Measurements from ENCODE around the gene RTP2.

RTP2 gene, protein sequence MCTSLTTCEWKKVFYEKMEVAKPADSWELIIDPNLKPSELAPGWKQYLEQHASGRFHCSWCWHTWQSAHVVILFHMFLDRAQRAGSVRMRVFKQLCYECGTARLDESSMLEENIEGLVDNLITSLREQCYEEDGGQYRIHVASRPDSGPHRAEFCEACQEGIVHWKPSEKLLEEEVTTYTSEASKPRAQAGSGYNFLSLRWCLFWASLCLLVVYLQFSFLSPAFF

DNA sequence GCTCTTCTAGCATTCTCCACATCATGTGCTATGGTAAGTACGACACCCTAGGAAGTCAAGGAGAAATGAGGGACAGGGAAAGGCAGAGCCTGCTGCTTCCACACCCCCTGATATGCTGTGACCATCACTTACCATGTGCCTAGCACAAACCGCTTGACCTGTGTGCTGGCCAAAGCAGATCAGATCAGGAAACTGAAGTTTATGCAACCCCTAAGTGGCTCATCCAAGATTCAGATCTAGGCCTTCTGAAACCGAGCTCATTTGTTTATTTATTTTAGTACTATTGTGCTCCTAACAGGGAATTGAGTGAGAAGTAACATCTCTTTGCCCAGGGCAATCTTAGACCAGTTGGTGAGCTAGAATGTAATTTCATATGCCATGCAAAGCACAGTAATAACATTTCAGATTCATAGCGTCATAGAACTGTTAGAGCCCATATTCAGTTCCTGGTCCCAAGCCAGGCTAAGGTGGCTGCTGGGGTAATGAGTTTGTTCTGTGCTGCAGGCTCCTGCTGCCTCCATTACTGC is at the start of gene RTP2:
Gene RTP2, minus strand, starts transcription at position 51 of the 527 bp plus-strand sequence. CDS start 429 bp downstream, outside the sequence.
- peak; percentile 89 for DNase-seq (ENCODE audit: low read depth)

DNA sequence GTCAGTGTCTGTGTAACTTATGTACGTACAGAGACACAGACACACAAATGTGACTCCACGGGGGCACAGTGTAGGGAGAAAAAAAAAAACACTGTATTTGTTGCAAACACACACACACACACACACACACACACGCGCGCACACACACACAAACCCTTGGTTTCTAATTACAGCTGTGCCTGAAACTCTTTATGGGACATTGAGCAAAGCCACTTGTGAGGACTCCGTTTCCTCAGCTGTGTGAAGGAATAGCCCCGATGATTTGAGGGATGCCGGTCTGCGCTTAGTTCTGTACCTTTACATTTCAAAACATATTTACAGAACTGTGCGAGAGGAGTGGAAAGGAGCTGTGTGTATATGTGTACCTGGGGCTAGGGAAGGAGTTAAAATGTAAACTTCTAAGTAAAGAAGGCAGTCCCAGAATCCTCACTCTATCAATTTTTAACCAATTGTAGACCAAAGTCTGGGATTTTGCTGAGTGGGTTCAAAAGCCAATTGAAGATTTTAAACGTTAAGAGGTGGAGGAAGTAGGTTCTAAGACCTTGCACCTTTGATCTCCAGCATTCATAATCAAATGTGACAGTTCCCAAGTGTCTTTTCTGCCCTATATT is 48.3 kb upstream of the RTP2 start:
- DNase-seq (ENCODE audit: low read depth) = no peak

DNA sequence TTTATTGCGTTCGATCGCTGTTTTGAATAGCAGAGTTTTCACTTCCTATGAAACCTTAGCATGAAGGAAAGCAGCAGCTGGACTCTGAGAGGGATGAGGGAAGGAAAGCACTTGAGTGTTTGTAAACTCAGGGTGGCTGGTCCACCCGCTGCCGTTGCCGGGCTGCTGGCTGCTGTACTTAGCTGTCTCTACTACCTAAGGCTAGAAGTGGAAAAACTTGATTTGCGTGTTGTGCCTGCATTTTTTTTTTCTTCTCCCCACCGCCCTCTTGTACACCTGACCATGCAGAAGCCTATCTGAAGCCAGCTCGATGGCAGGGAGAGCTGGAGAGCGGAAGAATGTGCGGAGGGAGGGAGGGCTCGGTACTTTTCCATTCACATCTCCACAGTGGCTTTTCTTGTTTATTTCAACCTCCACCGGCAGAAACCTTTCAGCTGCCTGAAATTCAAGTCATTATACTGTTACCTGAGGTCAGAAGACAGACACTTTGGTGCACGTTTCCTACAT is 47.7 kb upstream of the RTP2 start:
- DNase-seq (ENCODE audit: low read depth) = no peak

DNA sequence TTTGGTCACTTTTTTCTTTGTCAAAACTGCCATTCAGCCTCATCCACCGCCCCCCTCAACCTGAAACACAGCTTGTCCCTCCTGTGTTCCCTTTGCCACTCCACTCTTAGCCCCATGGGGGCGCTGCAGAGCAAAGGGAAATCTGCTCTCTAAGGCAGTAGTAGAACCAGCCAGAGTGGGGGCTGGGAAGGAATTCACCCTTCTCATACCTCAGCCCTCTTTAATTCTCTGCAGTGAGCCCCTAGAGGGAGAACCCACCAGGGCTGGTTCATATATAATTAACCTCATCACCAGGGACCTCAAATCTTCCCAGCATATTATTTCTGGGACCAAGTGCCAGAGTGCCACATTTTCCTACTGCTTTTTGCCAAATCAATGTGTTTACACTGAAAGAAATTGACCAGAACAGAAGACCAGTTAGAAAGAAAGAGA is 45.7 kb upstream of the RTP2 start:
- DNase-seq (ENCODE audit: low read depth) = peak; percentile 84

DNA sequence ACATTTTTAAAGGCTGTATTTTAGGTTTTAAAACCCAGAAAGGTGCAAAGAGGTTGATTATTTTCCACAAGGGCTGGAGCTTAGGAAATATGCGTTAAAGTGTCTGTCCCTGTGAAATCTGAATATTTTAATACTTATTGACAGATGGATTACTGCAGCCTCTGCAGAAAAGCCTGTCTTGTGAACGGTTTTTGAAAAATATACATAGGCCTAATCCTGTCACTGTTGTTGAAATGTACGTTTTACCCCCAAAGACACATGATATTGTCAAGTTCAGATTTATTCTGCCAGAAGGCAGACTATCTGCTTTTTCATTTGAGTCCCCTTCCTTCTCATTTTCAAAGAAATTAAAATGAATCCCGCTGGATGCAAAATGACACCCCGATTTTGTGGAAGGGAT is 45.1 kb upstream of the RTP2 start:
- DNase-seq (ENCODE audit: low read depth) = no peak

DNA sequence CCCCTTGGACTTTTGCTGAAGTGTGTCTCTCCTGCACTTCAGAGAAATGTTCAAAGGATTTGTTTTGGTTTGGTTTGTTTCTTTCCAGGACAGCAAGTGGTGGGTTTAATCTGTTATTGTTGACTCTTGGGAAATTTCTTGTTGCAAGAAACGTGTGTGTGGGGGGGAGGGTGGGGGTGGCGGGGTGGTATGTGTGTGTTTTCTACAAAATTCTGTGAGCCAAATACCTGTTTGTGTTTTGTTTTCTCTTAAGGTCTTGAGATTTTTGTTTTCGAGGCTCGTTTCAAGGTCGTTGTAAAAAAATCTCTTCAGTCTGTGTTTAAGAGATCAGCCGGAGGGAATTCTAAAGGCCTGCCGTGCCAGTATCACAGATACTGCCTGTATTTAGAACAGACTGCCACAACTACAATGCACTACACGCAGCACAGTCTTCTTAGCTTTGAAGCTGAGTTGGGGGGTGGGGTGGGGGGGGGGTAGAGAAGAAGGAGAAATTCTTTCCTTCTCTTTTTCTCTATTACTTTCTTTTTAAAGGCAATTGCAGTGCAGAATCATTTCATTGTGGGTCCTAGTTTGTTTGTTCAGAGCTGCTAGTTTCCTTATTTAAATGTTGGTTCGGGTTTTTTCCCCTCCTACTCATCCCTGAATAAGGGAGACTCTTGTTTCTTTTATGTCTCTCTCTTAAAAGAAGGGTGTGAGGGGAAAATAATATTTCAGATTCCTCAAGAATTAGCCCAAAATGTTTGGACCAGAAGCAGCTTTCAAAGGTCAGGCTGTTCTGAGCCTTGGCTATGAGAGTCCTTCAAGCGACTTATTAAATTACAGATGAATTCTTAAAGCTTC is 44.3 kb upstream of the RTP2 start:
- DNase-seq (ENCODE audit: low read depth) = peak; percentile 61

DNA sequence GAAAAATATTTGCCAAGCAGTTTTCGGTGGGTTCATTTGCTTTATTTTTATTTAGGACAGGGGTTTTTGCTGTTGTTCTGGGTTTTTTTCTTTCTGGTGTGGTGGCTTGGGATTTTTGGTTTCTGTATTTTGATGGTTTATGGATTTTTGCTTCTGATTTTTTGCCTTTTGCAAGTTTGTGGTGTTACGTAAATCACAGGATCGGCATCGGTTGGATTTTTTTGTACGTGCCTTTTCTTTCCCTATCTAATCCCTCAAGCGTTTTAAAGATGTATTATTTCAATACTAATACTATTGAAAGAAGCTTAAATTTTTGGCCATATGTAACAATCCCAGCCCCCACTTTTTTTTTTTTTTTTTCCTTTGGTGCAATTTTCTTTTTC is 43.7 kb upstream of the RTP2 start:
- DNase-seq (ENCODE audit: low read depth) = peak; percentile 27

DNA sequence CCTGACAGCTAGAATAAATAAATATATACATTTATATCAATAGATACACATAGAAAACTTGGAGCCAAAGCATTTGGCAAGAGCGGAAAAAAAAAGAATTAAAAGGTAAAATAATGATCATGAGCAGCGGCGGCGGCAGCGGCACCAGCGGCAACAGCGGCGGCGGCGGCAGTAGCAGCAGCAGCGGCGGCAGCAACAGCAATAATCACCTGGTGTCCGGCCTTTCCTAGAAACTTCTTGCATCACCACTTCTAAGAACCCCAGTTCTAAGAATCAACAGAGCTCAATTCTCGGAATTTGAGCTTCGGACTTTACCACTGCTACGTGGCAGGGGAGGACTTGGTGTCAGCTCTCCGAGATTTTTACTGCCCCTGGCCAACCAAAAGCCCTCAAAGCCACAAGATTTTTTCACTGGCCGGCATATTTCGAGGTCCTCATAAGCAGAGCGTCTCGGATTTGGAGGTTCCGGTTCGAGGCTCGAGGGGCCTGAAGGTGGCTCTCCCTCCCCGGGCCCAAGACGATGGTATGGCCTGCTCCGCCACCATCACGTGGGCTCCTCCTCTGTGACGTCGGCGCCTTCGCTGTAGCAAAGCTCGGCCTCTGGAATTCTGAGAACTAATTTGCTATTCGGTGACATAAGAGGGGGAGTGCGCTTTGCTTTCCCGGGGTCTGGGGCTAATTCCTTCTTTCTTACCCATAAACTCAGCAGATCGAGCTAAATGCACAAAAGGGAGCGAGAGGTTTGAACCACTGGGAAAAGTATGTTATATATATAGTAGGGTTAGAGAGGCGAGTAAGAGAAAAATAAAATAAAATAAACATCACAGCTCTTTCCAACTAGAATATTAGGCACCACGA is 43.1 kb upstream of the RTP2 start, which contains the start of gene BCL6:
Gene BCL6, minus strand, starts transcription at position 268 of the 858 bp plus-strand sequence. CDS start 11,775 bp downstream, outside the sequence.
- DNase-seq (ENCODE audit: low read depth) = peak; percentile 97

DNA sequence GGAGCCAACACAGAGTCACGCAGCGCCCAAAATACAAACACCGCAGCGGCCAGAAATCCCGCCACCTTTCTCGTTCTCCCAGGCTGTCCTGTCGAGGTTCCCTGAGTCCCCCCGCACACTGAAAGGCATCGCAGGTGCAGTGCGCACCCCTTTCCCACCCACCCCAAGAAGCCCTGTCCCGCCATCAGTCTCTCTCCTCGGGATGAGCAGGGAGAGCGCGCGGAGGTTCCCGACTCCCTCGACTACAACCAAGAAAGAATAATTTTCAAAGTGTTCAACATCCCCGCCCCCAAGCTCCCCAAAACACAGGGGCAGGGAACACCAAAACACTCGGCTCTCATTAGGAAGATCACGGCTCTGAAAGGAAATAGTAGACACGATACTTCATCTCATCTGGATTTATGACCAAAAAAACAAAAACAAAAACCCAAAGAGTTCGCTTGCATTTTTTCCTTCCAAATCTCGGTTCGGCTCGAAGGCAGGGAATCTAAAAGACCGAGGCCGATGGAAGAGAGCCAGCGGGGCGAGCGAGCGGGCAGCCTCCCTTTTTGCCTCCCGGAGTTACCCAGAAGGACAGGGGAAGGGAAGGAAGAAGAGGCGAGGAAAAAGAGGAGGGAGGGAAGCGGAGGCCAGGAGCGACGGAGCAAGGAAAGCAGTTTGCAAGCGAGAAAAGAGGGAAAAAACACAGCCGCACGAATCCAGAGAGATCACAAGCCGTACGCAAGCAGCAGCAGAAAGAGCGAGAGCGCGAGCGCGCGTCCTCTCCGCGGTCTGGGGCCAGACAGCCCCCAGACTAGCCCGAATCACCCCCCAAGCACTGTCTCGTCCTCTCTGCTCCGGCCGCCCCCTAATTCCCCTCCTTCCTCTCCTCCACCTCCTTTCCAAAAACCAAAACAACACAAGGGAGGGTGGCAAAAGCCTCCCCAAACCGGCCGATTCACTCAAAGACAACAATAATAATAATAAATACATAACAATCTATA is 42.1 kb upstream of the RTP2 start:
- peak; percentile 66 for DNase-seq (ENCODE audit: low read depth)

DNA sequence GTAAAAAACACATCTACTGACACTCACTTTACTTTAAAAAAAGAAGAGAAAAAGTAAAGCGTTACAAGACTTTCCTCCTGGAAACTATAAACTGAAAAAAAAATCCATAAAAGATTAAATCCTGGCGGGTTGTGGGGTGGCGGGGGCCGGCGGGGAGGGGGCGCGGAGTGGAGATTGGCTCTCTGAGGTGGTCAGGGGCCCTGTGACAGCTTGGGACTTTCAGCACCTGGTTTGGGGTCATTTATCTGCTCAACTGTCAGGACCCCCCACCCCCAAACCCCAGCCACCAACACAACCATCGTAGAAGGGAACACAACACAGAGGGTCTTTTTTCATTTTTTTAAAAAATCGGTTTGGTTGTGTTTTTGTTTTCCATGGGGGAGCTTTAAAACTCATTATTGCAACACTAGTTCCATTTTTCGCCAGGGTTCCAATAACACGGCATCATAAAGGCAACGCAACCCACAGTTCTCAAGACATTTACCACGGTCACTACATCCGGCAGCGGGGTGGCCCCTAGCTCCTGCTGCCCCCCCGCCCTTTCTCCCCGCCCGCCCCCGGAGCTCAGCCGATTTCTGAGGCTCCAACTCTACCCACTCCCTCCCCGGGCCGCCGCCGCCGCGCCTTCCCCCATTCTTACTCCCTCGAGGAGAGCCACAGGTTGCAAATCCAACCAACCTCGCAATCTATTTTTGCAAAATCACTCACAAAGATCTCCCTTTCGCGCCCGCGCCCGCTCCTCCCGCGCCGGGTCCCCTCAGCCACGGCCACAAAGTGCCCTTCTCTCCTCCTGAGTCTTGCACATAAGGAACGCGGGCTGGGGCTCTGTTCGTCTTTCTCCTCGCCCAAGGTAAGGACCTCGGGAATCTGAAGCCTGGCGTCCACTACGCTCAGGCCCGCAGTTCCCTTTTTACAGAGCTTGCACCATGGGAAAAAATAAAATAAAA is 41.1 kb upstream of the RTP2 start:
- DNase-seq (ENCODE audit: low read depth) = peak; percentile 70

DNA sequence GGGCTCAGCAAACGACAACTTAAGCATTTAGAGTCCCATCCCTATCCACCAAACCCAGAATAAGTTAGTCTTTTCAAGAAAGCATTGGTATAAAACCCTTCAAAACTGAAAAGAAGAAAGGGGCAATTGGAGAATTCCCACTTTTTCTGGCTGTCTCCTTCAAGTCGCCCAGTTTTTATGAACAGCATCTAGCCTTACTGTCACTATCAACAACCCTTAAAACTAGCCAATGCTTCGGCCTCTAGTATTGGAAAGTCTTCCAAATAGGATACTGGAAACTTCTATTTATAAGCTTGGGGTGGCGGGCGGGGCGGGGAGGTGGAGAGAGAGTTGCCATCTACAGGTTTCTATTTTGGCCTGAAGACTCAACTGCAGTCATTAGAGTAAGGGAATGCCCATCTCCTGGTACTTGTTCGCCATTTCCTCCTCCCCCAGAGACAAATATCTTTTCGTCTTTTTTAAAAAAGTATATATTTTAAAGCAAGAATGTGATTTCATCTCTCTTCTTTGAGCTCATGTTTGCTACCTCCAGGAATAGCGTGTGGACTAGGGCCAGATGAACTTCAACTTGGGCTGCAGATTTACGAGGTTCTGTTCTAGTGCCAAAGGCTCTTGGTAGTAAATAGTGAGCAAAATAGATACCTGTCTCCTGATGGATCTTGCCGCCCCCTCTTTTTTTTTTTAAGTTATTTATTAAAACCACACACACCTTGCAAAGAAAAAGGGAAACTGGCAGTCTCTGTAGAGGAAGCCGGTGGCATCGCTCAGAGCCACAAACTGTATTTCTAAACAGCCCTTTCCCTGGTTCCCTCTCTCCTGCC is 40.2 kb upstream of the RTP2 start:
- peak; percentile 62 for DNase-seq (ENCODE audit: low read depth)

DNA sequence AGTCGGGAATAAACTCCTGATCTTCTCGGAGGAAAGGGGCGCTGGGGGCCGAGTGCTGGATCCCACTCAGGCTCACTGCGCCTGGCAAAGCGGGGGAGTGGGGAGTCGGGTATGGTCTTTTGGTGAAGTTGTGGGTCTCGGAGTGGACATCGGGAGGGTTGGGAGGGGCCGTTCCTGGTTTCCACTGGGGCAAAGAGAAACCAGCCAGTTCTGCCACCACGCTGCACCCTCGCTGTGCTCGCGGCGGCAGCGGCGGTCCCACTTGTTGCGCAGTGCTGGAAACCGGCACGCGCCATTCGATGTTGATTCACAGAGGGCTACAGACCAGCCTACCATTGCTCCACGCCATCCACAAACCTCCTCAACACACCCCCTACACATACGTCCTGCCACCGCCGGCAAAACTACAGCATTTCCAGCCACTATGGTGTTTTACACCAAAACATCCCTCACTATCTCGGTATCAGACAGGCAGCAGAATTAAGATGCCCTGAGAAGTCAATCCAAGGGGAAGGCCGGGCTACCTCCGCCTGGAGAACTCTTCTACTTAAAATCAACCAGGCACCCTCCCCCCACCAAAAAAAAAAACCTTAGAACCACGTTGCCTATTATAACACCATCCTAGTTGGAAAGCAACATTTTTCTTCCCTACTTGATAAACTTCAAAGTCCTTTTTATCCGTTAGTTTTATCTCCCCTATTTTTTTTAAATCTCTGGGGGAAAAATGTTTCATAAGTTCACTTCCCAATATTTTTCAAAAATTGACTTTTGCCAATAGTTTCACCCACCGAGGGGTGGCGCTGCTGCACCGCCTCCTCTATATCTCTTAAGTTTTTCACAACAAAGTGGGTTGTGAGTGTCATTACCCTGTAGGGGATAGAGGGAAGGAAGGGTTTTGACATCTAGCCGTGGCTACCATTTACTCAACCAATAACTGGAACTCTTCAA is 39.3 kb upstream of the RTP2 start:
- DNase-seq (ENCODE audit: low read depth) = peak; percentile 80

DNA sequence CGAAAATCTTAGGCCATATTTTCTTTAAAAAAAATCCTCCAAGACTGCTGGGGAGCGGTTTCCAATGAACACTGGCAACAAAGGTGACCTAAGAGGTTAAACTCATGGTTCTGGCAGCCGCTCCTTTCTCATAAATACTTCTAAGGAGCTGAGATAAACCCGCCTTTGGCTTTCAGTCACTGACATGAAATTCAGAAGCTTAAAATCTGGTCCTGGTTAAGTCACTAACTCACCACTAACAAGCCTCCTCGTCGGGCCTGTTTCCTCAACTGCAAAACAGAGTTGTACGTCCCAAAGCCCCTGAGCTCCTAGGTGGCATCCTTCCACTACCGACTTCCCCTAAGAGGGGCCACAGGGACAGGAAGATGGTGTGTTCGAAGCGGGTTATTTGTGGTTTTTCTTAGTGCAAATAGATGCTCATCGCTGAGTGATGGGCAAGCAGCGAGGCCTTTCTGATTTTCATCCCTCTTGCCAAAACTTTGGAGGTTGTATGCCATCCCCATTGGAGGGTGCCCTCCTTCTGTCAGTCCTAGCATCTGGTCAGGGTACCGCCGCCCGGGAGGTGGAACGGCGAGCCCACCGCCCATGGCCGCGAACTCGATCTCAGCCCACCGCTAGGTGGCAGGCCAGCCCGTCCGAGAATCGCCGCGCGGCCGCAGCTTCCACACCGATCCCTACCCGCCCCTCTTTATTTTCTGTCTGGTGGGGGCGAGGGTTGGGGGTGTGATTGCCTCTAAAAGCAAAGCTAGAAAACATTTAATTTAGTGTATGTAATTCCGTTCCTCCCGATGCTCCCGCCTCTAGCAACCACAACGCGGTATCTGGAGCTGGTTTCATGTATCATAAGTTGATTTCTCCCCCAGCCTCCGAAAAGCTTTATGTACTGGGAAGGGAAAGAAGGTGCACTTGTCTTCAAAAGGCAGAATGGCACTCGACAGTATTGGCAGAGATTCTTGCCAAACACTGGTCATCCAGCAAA is 38.4 kb upstream of the RTP2 start:
- peak; percentile 92 for DNase-seq (ENCODE audit: low read depth)

DNA sequence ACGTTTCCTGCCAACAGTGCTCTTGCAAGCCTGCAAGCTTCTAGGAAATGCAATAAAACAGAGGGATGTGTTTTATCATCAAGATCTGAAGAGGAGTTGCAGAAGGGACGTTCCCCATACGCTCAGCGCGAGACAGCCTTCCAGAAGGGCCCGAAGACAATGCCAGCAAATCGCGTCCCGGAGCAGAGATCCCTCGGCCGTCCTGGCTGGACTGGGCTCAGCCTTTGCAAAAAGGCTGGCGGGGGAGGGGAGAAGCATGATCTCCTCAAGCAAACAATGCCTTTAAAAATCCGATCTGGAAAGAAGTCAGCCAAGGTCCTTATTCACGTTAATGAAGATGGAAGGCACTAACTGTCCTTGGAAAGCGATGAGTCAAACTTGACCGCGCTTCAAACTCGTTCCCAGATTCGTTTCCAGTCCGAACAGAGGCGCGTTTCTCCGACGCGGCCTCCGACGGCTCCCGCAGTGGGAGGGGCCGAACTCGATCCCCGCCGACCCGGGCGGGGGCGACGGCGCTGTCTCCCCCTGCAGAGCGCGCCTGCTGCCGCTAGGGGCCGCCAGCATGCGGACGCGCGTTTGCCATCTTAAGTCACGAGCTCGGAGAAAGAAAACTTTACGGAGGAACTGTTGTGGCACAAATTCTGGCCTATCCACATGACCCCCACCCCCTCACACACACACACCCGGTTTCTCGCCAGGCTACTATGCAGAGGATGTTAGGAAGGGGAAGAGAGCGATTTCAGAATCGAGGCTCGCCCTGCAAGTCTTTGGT is 37.4 kb upstream of the RTP2 start:
- DNase-seq (ENCODE audit: low read depth) = peak; percentile 96

DNA sequence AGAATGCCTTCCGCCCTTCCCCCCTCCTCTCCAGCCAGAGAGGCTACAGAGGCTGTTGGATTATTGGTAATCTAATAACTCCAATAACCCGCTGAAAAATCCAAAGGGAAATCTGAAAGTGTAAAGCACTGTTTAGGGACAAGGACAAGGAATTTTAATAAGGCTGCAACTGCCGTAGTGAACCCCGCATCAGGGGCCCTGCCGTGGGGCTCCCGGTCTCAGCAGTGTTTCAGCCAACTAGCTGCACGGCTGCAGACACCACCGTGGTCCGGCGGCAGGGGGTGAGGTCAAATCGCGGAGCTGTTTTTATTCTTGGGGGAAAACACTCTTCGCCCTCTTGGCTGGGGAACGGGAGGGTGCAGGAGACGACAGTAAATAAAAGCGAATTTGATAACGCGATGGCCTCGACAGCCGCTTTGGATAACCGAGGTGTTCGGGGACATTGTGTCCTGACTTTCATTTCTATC is 36.8 kb upstream of the RTP2 start:
- no peak for DNase-seq (ENCODE audit: low read depth)
